T-helper 2 cell treated with Interferon-gamma antibody and Interleukin-4, amounts not matched to agents 5 μg/mL and 100 μg/mL, for 36 hours (primary cell): ENCODE data around the gene GATA6.

Source experiments
- DNase-seq: peaks from one replicate; pipeline ENCODE4 v3.0.0; 2021; ENCODE audit warnings: low spot score
- H3K27ac Mint-ChIP-seq: one replicate; pipeline ENCODE4 v1.8.0; 2021; ENCODE audit warnings: mild to moderate bottlenecking, mixed read lengths
- H3K27me3 Mint-ChIP-seq: one replicate; pipeline ENCODE4 v1.8.0; 2021; ENCODE audit warnings: low read depth, mixed read lengths
- H3K36me3 Mint-ChIP-seq: one replicate; pipeline ENCODE4 v1.8.0; 2021; ENCODE audit warnings: low read depth, mixed read lengths
- H3K4me1 Mint-ChIP-seq: one replicate; pipeline ENCODE4 v1.8.0; 2021; ENCODE audit warnings: low read depth, mixed read lengths
- H3K4me3 Mint-ChIP-seq: one replicate; pipeline ENCODE4 v1.8.0; 2022; ENCODE audit warnings: mild to moderate bottlenecking, moderate library complexity, mixed read lengths
- H3K9me3 Mint-ChIP-seq: one replicate; pipeline ENCODE4 v1.8.0; 2021; ENCODE audit warnings: mixed read lengths

The GATA6 gene

GRCh38 chr18:22238681-22239080 lies 69.3 kb downstream of the GATA6 start:
- DNase-seq: no peak
- Mint-ChIP-seq H3K27me3 (no peaks in the 10 kb centered on the region), H3K27ac (no peak overlapping the region), H3K4me3 (no peak overlapping the region), H3K4me1 (no peaks in the 10 kb centered on the region), H3K9me3 (peaks cover 5% of the 10 kb centered on the region), H3K36me3 (no peaks in the 10 kb centered on the region)

GRCh38 chr18:22241921-22242361 lies 72.6 kb downstream of the GATA6 start:
- Mint-ChIP-seq H3K36me3 (no peaks in the 10 kb centered on the region), H3K27me3 (no peaks in the 10 kb centered on the region), H3K9me3 (peaks cover 3% of the 10 kb centered on the region), H3K4me3 (no peak overlapping the region), H3K4me1 (no peaks in the 10 kb centered on the region), H3K27ac (no peak overlapping the region)
- DNase-seq: no peak

DNA sequence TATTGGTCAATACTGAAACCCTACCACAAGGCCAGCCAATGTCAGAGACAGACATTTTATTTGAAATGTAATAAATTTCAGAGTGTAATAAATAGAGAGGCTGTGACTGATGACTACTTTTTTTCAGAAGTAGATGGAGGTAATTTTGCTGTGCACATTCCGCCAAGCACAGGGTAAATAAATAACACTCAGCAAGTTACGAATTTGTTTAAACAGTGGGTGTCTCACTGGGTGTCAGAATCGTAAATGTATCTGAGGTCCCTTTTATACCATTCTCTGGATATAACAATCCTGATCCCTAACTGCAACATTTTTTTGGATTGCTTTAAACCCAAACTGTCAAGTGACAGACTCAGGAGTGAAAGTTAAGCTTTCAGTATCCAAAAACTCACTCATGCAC lies 74.1 kb downstream of the GATA6 start:
- DNase-seq: no peak
- Mint-ChIP-seq H3K4me1 (no peaks in the 10 kb centered on the region), H3K36me3 (no peaks in the 10 kb centered on the region)

GRCh38 chr18:22250026-22250425 lies 80.6 kb downstream of the GATA6 start:
- H3K27me3 Mint-ChIP-seq: no peaks in the 10 kb centered on the region
- no peaks in the 10 kb centered on the region for H3K4me1 Mint-ChIP-seq
- H3K9me3 Mint-ChIP-seq: no peaks in the 10 kb centered on the region
- H3K27ac Mint-ChIP-seq: no peak overlapping the region
- DNase-seq: no peak
- no peaks in the 10 kb centered on the region for H3K36me3 Mint-ChIP-seq
- H3K4me3 Mint-ChIP-seq: no peak overlapping the region

More for the DNA sequence above, 74.1 kb downstream of the GATA6 start:
- no peaks in the 10 kb centered on the region for H3K27me3 Mint-ChIP-seq
- no peak overlapping the region for H3K4me3 Mint-ChIP-seq
- H3K9me3 Mint-ChIP-seq: no peaks in the 10 kb centered on the region
- H3K27ac Mint-ChIP-seq: no peak overlapping the region

DNA sequence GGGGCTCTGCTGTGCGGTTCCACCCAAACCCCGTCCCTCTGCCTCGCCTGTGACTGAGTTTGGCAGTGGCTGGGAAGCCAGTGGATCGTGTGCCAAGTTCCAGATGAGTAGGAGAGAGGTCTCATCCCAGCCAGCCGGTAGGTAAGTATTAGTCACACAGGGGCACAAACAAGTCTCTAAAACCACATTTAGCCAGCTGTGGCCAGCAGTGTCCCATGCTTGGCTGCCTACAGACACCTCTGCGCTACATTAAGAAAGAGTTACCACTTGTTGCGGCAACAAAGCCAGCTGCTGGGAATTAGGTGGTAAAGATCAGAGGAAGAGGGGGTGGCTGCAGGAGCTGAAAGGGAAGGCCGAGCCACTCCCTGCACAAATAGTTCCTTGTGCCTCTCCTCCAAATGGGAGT lies 81.2 kb downstream of the GATA6 start:
- no peak for DNase-seq
- Mint-ChIP-seq H3K27ac (no peak overlapping the region), H3K9me3 (no peaks in the 10 kb centered on the region), H3K4me3 (no peak overlapping the region), H3K27me3 (no peaks in the 10 kb centered on the region), H3K36me3 (no peaks in the 10 kb centered on the region), H3K4me1 (no peaks in the 10 kb centered on the region)
